K562 (cell line): ENCODE results near the gene AGPAT4.

Experiments
- FOXK2 ChIP-seq, 2 experiments: fragments of 450-650 bp; IDR thresholded peaks in 1 of 2; conservative IDR thresholded peaks in 1 of 2; 2 replicates each; pipeline ENCODE4 v1.6.1; 2016; ENCODE audit warnings: low read depth in 2 of 2, mild to moderate bottlenecking in 1 of 2
- JUND ChIP-seq, 2 experiments: IDR thresholded peaks; 2 replicates in 1 of 2; 3 replicates in 1 of 2; pipeline ENCODE4 v1.6.1; 2011; ENCODE audit warnings: borderline replicate concordance in 2 of 2, low read depth in 2 of 2, low read length in 2 of 2, improper control_type of control experiment in 1 of 2, missing biosample characterization in 1 of 2, missing genetic modification characterization in 1 of 2, missing genetic modification reagents in 1 of 2
- KLF1 ChIP-seq: fragments of 450-650 bp; IDR thresholded peaks from 2 replicates; pipeline ENCODE4 v1.6.1; 2016; ENCODE audit warnings: missing genetic modification characterization, missing compliant biosample characterization
- POLR2A ChIP-seq: fragments of 450-650 bp; conservative IDR thresholded peaks from 2 replicates; pipeline ENCODE4 v1.6.1; 2016
- SMAD3 ChIP-seq: fragments of 450-650 bp; formaldehyde crosslinking; conservative IDR thresholded peaks from 2 replicates; pipeline ENCODE4 v1.4.0; 2020; ENCODE audit warnings: mild to moderate bottlenecking
- ZBTB7A ChIP-seq: IDR thresholded peaks from 2 replicates; pipeline ENCODE4 v1.6.1; 2011; ENCODE audit warnings: low read depth, mild to moderate bottlenecking, low read length, moderate library complexity, borderline replicate concordance; ENCODE audit not compliant: control insufficient read depth
- ZNF395 ChIP-seq: fragments of 200-800 bp; sonication (Bioruptor generic); IDR thresholded peaks from 2 replicates; pipeline ENCODE4 v1.6.1; 2017; ENCODE audit warnings: missing genetic modification characterization, missing compliant biosample characterization

DNA sequence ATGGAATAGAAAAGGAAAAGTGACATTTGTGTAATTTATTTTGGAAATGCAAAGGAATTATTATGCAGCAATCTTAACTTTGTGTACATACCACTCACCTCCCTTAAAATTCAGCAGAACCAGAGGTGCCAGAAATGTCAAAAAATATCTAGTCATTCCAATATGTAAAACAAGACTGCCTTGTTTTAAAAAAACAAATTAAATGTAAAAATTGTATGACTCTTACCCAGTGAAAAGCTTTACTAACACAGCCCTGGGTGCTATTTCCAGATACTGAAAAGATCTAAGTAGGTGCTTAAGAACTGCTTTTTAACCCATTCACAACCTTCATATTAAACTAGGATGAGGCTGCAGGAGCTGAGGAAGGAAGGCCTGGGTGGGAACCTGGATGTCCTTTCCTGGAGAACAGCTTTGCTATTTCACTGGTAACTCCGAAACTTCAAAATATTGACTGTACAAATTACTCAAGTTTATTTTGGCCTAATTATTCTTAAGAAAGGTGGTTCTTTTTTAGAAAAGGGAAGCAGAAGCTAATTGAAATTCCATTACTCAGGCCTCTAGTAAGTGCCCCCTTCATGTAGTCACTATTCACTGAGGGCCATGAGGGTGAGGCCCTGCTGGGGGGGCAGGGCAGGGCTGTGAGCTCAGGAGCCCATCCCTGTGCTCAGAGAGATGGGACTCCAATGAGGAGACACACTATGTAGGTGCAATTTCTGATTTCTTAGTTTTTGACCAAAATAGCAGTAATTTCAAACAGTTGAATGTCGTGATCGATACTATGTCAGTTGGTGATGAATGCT, 142.7 kb downstream of the AGPAT4 start:
- TF ChIP-seq POLR2A = no peak; the same call in 1 of the 2 replicates
- no peak for TF ChIP-seq JUND (IDR thresholded peaks at IDR 0.05; ENCODE audit: borderline replicate concordance, low read depth, low read length)
- no peak for TF ChIP-seq JUND (tag; IDR thresholded peaks at IDR 0.05; ENCODE audit: borderline replicate concordance, low read depth, low read length)
- no peak for TF ChIP-seq ZBTB7A
- no peak for TF ChIP-seq FOXK2 (conservative IDR thresholded peaks at IDR 0.05 in 1 of 2, IDR thresholded peaks at IDR 0.05 in 1 of 2; ENCODE audit: low read depth in 2 of 2)
- no peak for TF ChIP-seq ZNF395
- TF ChIP-seq SMAD3 (CRISPR knock-in tag) = no peak
- TF ChIP-seq KLF1 = no peak
